ENCODE data around the gene LRP1B.

DNA sequence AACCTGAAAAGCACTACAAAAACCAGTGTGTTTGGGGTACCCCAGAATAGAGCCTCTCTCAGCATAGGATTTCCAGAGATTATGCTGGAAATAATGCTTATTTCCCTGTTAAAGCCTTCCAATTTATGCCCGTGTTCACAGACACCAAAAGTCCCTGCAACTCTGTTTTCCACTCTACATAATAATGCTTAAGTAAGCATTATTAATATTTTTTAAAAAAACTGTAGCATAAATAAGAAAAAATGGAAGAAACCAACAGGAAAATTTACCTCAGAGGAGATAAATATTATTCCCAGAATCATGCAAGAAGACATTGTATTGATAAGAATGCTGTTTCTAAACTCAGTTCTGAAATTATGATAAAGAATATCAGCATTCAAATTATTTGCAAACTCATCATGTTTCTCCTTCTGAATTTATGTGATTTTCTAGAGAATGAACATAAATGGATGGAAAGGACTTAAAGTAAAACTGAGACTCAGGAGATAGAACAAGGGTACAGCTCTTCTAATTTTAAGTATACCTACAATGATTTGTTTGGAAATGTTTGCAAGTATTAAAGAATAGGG lies 241.7 kb downstream of the LRP1B start:
- TF ChIP-seq TAF1 (IDR thresholded peaks at IDR 0.05; ENCODE audit: low read depth, low read length), result no peak
- TF ChIP-seq, protein P1, sequence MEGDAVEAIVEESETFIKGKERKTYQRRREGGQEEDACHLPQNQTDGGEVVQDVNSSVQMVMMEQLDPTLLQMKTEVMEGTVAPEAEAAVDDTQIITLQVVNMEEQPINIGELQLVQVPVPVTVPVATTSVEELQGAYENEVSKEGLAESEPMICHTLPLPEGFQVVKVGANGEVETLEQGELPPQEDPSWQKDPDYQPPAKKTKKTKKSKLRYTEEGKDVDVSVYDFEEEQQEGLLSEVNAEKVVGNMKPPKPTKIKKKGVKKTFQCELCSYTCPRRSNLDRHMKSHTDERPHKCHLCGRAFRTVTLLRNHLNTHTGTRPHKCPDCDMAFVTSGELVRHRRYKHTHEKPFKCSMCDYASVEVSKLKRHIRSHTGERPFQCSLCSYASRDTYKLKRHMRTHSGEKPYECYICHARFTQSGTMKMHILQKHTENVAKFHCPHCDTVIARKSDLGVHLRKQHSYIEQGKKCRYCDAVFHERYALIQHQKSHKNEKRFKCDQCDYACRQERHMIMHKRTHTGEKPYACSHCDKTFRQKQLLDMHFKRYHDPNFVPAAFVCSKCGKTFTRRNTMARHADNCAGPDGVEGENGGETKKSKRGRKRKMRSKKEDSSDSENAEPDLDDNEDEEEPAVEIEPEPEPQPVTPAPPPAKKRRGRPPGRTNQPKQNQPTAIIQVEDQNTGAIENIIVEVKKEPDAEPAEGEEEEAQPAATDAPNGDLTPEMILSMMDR (IDR thresholded peaks at IDR 0.05; ENCODE audit: control extremely low read depth in 1 of 3, insufficient read depth in 1 of 3, low read depth in 1 of 3, low read length in 3 of 3), result no peak
- TF ChIP-seq SP1 (IDR thresholded peaks at IDR 0.05; ENCODE audit: low read depth, low read length), result no peak
- no peak for TF ChIP-seq JUND (IDR thresholded peaks at IDR 0.05; ENCODE audit: low read length)
- no peak for TF ChIP-seq POLR2AphosphoS5 (IDR thresholded peaks at IDR 0.05; ENCODE audit: low read depth, low read length)
- no peak for TF ChIP-seq SP4 (IDR thresholded peaks at IDR 0.05; ENCODE audit: low read length)
- TF ChIP-seq EGR1 (IDR thresholded peaks at IDR 0.05; ENCODE audit: borderline replicate concordance, low read depth, low read length), result no peak
- no peak for TF ChIP-seq RNF2 (IDR thresholded peaks at IDR 0.05; ENCODE audit: borderline replicate concordance, low read depth, low read length, missing control alignments, poor library complexity, severe bottlenecking)
- no peak for TF ChIP-seq CREB1 (IDR thresholded peaks at IDR 0.05)

Data from H1 (cell line).